Kidney (tissue), 14 donors: ENCODE data around the gene ARFRP1. TPM values are rescaled to one million over a fixed set of nuclear protein-coding genes. Genes with fewer than 3 reads are reported as not detected.

Source experiments
- DNase-seq, 5 donors: peaks; one replicate each; pipeline ENCODE4 v3.0.0-alpha.2; 2013 to 2020
- FAIRE-seq: peaks from 2 replicates; lab custom pipeline; 2012; peaks lifted over from hg19 to GRCh38; lab: Jason Lieb, UNC
- H3K27ac ChIP-seq, 2 donors: one replicate each; pipeline ENCODE4 v1.7.0; 2013; ENCODE audit warnings: low read depth in 2 of 2, low read length in 2 of 2, inconsistent platforms in 1 of 2
- H3K27me3 ChIP-seq: one replicate; pipeline ENCODE4 v1.7.1; 2013; ENCODE audit warnings: low read length, inconsistent platforms; ENCODE audit not compliant: control insufficient read depth, insufficient read depth
- H3K36me3 ChIP-seq, 3 donors: one replicate each; pipeline versions ENCODE4 v1.7.0 to v1.7.1; 2013; ENCODE audit warnings: low read length in 3 of 3, control low read depth in 1 of 3, inconsistent platforms in 1 of 3; ENCODE audit not compliant: insufficient read depth in 3 of 3, control insufficient read depth in 2 of 3
- H3K4me1 ChIP-seq, 3 donors: one replicate each; pipeline versions ENCODE4 v1.7.0 to v1.7.1; 2013; ENCODE audit warnings: low read length in 3 of 3, inconsistent platforms in 1 of 3, low read depth in 1 of 3; ENCODE audit not compliant: control insufficient read depth in 2 of 3, insufficient read depth in 2 of 3
- H3K4me3 ChIP-seq, 3 donors: one replicate each; pipeline versions ENCODE4 v1.7.0 to v1.8.1; 2013; ENCODE audit warnings: low read length in 3 of 3, control low read depth in 1 of 3, inconsistent platforms in 1 of 3
- H3K9ac ChIP-seq, 3 donors: one replicate each; pipeline versions ENCODE4 v1.7.0 to v1.7.1; 2013; ENCODE audit warnings: low read length in 3 of 3, control low read depth in 1 of 3, inconsistent platforms in 1 of 3
- H3K9me3 ChIP-seq, 3 donors: one replicate each; pipeline versions ENCODE4 v1.7.0 to v1.7.1; 2013; ENCODE audit warnings: low read length in 3 of 3, control low read depth in 1 of 3, inconsistent platforms in 1 of 3; ENCODE audit not compliant: control insufficient read depth in 2 of 3, insufficient read depth in 1 of 3
- CTCF ChIP-seq: IDR thresholded peaks from 3 replicates; pipeline ENCODE4 v1.5.1; 2012; ENCODE audit warnings: mild to moderate bottlenecking, moderate library complexity, borderline replicate concordance; ENCODE audit not compliant: insufficient read depth; ENCODE audit errors: extremely low read depth
- intact Hi-C: fragments of 100-400 bp; cut with DNase I; formaldehyde crosslinking; loops from one replicate; pipeline ENCODE4 v1.11.1; 2022
- polyA plus RNA-seq: library from polyadenylated mRNA; stranded (reverse); fragments of 350-450 nt; fragmentation: Illumina TruSeq; extraction: RNeasy Lipid Tissue Mini Kit (QIAGEN cat#74804); gene quantifications from one replicate; pipeline ENCODE4 v1.2.3, GENCODE V29; 2014; ENCODE audit warnings: low read depth, low replicate concordance; ENCODE audit not compliant: insufficient read depth
- total RNA-seq: library from RNA; stranded (reverse); fragmentation: NEBNext Ultra II Directional; extraction: Animal tissue kit (Norgen Biotek cat#: 25700); gene quantifications from one replicate; pipeline ENCODE4 v1.2.1, GENCODE V29; 2021
- donor health status: control.
- donor health status: control.
- donor health status: control.
- donor health status: control.
- donor health status: control.
- donor health status: DM: yes; HTN: yes; CAD: no.
- donor health status: Normal renal cell carcinoma (clear cell type).

ARFRP1 gene
- total and polyA plus RNA-seq, 2 donors from 2014 or later = 60.6 to 71.2 TPM

- H3K36me3 ChIP-seq = peaks cover 2 to 43% (median 13%) of the 10 kb centered on the region in 3 donors
- H3K4me3 ChIP-seq = peak overlapping the region; percentile 66 to 76 (median 67)
- peak overlapping the region; percentile 71 to 83 for H3K27ac ChIP-seq
- intact Hi-C loops = no loop called here
- H3K9ac ChIP-seq = peak overlapping the region in 2 of 3 donors; percentile 51 to 84
- H3K4me1 ChIP-seq = peaks cover 0 to 17% (median 6%) of the 10 kb centered on the region in 3 donors
- H3K27me3 ChIP-seq = no peaks in the 10 kb centered on the region
- no peak for FAIRE-seq
- DNase-seq = peak in 3 of 5 donors; percentile 58 to 87 (median 62)
- TF ChIP-seq CTCF = peak; percentile 35
- H3K9me3 ChIP-seq = no peaks in the 10 kb centered on the region
Observed at GRCh38 chr20:63706852-63707557, 771 bp downstream of the ARFRP1 start.

- peaks cover 2 to 36% (median 12%) of the 10 kb centered on the region in 3 donors for H3K36me3 ChIP-seq
- DNase-seq (peak in 1 of 5 donors; percentile 36), FAIRE-seq (no peak)
- peak overlapping the region in 1 of 2 donors; percentile 71 for H3K27ac ChIP-seq
- intact Hi-C loops = no loop called here
- no peaks in the 10 kb centered on the region for H3K9me3 ChIP-seq
- peaks cover 0 to 17% (median 6%) of the 10 kb centered on the region in 3 donors for H3K4me1 ChIP-seq
- peak overlapping the region in 1 of 3 donors; percentile 76 for H3K4me3 ChIP-seq
- H3K27me3 ChIP-seq = no peaks in the 10 kb centered on the region
- H3K9ac ChIP-seq = peak overlapping the region in 1 of 3 donors; percentile 84
- no peak for TF ChIP-seq CTCF
Observed at GRCh38 chr20:63706027-63706695, 1.6 kb downstream of the ARFRP1 start.

- no peak for TF ChIP-seq CTCF
- Histone ChIP-seq H3K4me3 (no peak overlapping the region), H3K27ac (no peak overlapping the region), H3K9me3 (no peaks in the 10 kb centered on the region), H3K36me3 (peaks cover 2 to 29% (median 11%) of the 10 kb centered on the region in 3 donors), H3K9ac (no peak overlapping the region), H3K4me1 (peaks cover 0 to 17% (median 6%) of the 10 kb centered on the region in 3 donors), H3K27me3 (no peaks in the 10 kb centered on the region)
- FAIRE-seq (no peak), DNase-seq (no peak)
- intact Hi-C loops = no loop called here
Observed at GRCh38 chr20:63705232-63706026, 2.3 kb downstream of the ARFRP1 start.
